HG02840 (cell line): Measurements from ENCODE around the gene HDAC4.

ENCODE experiments used
- ATAC-seq: cut with Tn5 transposase; IDR thresholded peaks from one replicate; pipeline ENCODE4 v1.9.1; 2021; ENCODE audit warnings: mild to moderate bottlenecking, moderate library complexity, moderate number of reproducible peaks; ENCODE audit not compliant: unreplicated experiment, low FRiP score

Gene HDAC4

GRCh38 chr2:239385096-239386000 lies 15.5 kb downstream of the HDAC4 start:
- no peak for ATAC-seq

- ATAC-seq, result no peak
These were observed 17.1 kb downstream of the HDAC4 start for GRCh38 chr2:239383759-239384156.

DNA sequence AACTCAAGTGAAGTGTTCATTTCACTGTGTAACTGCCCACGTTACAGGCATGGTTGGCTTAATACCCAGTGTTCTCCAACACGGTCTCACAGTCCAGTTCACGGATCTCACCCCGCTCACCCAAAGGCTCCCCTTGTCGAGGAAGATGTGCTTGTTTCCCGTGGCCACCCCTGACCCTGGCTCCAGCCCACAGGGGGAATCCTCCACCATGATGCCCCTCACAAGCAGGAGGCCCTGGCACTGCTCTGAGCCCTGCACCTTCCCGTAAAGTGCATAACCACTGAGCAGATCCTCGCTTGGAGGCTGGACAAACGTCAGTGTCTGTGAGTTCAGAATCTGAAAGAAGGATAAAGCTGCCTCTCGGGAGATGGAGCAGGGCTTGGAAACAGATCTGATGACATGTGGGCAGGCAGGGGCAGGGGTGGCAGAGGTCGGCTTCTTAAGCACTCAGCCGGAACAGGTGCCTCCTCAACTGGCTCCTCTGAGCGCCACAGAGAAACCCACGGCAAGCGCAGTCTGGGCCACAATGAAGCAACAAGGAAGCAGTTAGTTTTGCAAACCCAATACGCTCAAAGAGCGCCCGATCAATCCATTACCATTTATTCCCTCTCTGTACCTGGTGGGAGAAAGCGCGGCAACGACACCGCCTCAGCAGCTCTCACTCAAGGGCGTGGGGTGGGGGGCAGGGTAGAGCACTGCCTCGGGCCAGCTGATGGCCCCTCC lies 17.6 kb downstream of the HDAC4 start:
- no peak for ATAC-seq

GRCh38 chr2:239382384-239382880 lies 18.4 kb downstream of the HDAC4 start:
- ATAC-seq, result no peak

- ATAC-seq, result peak; percentile 54
These were observed 19.1 kb downstream of the HDAC4 start for GRCh38 chr2:239381709-239382134.

- peak; percentile 35 for ATAC-seq
These were observed 19.8 kb downstream of the HDAC4 start for GRCh38 chr2:239380831-239381708.

- ATAC-seq, result no peak
These were observed 21.1 kb downstream of the HDAC4 start for GRCh38 chr2:239379641-239380170.

DNA sequence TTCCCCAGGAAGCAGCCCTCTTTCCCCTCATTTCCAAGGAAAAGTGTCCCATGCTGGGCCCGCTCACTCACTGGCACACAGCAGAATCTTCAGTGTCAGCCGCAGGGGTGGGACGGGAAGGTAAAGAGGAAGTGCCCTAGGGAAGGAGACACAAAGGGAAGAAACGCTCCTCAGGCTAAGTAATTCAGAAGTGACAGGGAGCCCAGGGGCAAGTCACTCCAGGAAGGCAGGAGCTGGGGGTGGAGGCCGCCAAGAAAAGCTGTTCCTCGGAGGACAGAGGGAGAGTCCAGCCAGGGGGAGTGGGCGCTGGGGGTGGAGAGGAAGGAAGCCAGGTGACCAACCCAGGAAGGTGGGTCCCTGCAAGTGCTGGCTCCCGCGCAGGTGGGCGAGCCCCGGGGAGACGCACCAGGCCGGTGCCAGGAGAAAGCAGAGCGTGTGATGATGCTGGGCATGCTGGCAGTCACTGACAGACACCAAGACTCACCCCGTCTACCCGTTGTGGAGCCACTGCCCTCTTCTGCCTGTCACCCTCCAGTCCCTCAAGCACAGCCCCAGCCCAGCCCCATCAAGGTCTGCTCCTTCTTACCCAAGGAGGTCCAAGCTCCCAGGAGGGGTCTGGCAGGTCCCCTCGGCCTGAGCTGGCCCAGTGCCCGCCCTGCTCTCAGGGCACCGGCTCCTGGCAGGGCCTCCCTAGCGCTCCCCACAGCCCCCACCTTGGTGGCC lies 21.7 kb downstream of the HDAC4 start:
- ATAC-seq, result no peak

DNA sequence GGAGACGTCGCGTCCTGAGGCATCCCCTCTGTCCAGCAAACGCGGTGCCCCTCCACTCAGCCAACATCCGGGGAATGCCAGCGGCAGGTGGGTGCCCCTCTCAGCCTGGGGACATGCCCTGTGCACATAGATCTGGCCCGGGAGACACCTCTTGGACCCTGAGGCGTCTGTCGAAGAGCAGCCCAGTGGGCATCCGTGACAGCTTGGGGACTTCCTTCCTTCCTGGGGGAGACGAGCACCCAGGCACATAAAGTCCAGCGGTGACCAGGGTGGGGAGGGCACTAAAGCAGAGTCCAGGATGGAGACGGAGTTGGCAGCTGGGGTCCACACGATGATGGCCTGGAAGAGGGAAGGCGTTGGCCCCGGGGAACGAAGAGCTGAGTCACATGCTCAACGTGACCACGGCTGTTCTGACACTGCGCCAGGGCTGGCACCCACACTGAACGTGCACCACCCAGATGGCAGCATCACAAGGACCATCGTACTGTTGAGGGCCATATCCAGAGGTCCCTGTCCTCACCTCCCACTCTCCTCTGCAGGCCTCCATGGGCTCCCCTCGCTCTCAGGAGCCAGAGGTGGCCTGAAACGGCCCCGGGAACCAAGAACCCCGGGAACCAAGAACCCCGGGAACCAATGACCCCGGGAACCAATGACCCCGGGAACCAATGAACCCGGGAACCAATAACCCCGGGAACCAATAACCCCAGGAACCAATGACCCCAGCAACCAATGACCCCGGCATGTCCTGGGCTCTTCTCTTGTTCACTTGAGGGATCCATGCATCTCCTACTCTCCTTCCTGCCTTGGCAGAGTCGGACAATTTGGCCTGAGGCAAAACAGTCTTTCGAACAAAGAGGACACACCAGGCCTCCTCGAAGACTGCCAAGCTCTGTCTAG lies 22.6 kb downstream of the HDAC4 start:
- ATAC-seq, result no peak

DNA sequence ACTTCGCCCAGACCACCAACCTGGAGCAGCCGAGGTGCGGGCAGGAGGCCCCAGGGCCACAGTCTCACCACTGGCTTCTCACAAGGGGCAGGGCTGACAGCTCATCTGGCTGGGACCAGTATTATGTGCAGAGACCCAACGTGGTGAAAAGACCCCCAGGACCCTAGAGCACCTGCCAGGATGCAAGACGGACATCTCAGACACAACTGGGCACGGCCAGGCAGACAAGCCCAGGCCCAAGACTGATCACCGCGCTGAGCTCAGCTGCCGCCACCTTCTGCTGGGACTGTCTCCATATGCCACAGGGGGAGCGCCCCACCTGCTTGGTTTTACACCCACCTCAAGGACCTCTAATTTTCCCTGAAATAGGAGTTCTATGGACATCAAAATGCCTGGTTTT lies 23.2 kb downstream of the HDAC4 start:
- ATAC-seq, result no peak

DNA sequence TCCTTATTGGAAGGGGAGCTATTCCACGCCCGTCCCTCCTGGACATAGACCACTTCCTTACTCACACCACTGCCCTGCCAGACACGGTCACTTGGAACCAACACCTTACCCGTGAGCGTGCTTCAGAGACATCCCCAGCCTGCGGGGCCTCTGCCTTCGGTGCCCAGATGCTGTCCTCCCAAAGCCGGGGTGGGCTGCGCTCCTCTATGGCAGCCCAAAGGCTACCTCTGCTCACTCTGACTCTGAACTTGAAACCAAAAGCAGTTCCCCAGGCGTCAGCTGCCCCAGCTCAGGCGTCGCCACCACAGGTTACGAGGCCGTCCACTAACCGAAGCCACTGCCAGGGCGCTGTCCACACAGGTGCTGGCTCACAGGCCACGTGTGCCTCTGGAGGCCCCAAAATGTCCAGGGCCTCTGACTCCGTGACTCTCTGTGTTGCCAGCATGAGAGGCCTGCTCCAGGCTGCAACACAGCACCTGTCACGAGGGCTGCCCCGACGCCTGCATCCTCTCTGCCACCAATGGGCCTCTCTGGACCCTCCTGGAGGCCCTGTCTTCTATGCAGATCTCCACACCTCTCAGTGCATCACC lies 23.8 kb downstream of the HDAC4 start:
- ATAC-seq, result no peak

- no peak for ATAC-seq
These were observed 24.5 kb downstream of the HDAC4 start for GRCh38 chr2:239376351-239376750.

- ATAC-seq, result no peak
These were observed 25.4 kb downstream of the HDAC4 start for GRCh38 chr2:239375278-239376061.

DNA sequence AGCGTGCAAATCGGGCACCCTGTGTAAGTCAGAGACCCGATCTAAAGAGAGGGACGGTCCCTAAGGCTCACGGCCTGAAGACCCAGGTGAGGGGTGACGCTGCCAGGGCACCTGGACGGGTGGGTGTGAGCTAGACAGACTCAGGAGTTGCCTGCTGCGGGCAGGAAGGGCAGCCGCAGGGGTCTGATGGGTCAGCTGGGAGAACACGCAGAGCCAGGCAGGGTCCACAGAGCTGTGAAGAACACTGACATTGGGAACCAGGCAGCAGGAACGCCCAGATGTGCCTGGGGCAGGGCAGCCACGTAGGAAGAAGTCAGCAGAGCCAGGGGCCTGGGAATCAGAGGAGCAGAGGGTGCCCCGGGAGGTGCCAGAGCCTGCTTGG lies 25.9 kb downstream of the HDAC4 start:
- no peak for ATAC-seq

DNA sequence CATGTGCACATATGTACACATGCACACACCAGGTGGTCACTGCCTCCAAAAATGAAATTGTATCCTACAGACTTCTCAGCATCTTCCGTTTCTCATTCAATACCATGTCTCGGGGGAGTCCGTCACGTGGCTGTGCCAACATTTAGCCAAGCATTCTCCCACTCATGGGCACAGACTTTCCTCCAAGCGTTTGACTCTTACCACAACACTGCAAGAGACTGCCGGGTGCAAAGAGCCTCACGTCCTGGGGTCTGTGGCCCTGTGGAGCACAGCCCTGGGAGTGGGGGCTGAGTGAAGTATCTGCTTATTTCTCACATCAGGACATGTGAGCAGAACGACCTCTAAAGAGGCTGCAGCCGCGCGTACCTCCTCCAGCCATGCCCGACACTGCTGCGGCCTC lies 28.0 kb downstream of the HDAC4 start:
- ATAC-seq, result no peak

DNA sequence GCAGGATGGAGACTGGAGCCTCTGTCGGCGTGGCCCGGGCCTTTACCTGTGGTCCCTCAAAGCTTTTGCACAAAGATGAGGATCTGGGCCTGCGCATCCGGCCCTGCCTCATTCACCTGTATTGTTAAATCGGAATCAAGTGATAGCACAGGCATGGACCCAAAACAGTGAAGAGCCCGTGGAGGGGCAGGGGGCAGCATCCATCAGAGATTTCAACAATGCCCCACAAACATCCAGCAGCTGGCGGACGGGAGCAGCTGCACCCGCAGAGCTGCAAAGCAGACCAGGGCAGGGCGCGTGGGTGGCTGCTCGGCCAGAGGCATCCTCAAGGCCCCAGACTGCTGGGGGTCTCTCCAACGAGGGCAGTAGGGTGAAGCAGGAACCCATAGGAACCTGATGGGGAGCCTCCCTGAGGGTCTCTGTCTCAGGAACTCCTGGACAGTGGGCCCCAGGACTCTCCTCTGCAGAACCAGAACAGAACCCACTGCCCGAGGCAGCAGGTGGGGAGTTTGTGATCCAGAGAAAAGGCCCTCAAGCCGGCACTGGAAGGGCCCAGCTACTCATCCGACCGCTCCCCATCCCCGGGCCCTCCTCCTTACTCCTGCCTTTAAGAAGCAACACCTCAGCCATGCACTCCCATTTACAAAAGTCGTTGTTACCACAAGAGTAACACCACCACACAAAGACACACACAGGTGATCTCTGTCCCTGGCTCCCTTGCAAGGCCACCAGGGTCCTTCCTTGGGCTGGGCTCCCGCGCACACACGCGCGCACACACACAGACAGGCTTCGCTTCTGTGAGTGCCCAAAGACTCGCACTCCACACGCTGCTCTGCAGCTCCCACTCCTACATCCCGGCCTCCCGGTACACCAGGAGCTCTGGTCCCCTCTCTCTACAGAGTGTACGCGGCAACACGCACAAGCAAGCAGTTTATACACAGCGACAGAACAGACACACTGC lies 28.8 kb downstream of the HDAC4 start:
- ATAC-seq, result no peak
